WTC11 (cell line): Measurements from ENCODE around the gene ARHGAP6.

ENCODE experiments used
- ATF2 ChIP-seq: sonication (generic); formaldehyde crosslinking; IDR thresholded peaks from 2 replicates; pipeline ENCODE4 v1.8.1; 2022; ENCODE audit warnings: low read depth, missing genetic modification reagents, borderline replicate concordance
- CTCF ChIP-seq: fragments of 200-600 bp; IDR thresholded peaks from 2 replicates; pipeline ENCODE4 v1.8.0; 2022; ENCODE audit warnings: antibody characterized with exemption
- E2F1 ChIP-seq: sonication (generic); formaldehyde crosslinking; IDR thresholded peaks from 2 replicates; pipeline ENCODE4 v1.8.0; 2022; ENCODE audit warnings: mild to moderate bottlenecking, missing genetic modification reagents
- MAX ChIP-seq: sonication (generic); formaldehyde crosslinking; IDR thresholded peaks from 2 replicates; pipeline ENCODE4 v1.8.0; 2022; ENCODE audit warnings: mild to moderate bottlenecking, missing genetic modification reagents
- MLX ChIP-seq: sonication (generic); formaldehyde crosslinking; IDR thresholded peaks from 2 replicates; pipeline ENCODE4 v1.8.1; 2023; ENCODE audit warnings: mild to moderate bottlenecking, missing genetic modification reagents, moderate library complexity
- NFYB ChIP-seq: sonication (generic); formaldehyde crosslinking; conservative IDR thresholded peaks from 2 replicates; pipeline ENCODE4 v1.8.0; 2022; ENCODE audit warnings: low read depth, missing genetic modification reagents
- NR3C1 ChIP-seq: sonication (generic); formaldehyde crosslinking; conservative IDR thresholded peaks from 2 replicates; pipeline ENCODE4 v1.8.1; 2023; ENCODE audit warnings: low read depth, mild to moderate bottlenecking, missing genetic modification reagents
- PRDM15 ChIP-seq: sonication (generic); formaldehyde crosslinking; IDR thresholded peaks from 2 replicates; pipeline ENCODE4 v1.8.0; 2022; ENCODE audit warnings: missing genetic modification reagents
- SP1 ChIP-seq: sonication (generic); formaldehyde crosslinking; conservative IDR thresholded peaks from 2 replicates; pipeline ENCODE4 v1.8.1; 2022; ENCODE audit warnings: missing genetic modification reagents
- TCF7 ChIP-seq: sonication (generic); formaldehyde crosslinking; IDR thresholded peaks from 2 replicates; pipeline ENCODE4 v1.8.0; 2022; ENCODE audit warnings: mild to moderate bottlenecking, low read depth, missing genetic modification reagents, moderate library complexity
- USF2 ChIP-seq: sonication (generic); formaldehyde crosslinking; IDR thresholded peaks from 2 replicates; pipeline ENCODE4 v1.8.1; 2023; ENCODE audit warnings: mild to moderate bottlenecking, missing genetic modification reagents, moderate library complexity
- ZBTB21 ChIP-seq: sonication (generic); formaldehyde crosslinking; IDR thresholded peaks from 2 replicates; pipeline ENCODE4 v1.8.1; 2023; ENCODE audit warnings: mild to moderate bottlenecking, missing genetic modification reagents, borderline replicate concordance
- ZNF232 ChIP-seq: sonication (generic); formaldehyde crosslinking; IDR thresholded peaks from 2 replicates; pipeline ENCODE4 v1.8.0; 2022; ENCODE audit warnings: mild to moderate bottlenecking, missing genetic modification reagents

GRCh38 chrX:11422525-11422857 is 243.2 kb downstream of the ARHGAP6 start:
- no peak for TF ChIP-seq CTCF
- no peak for TF ChIP-seq ZNF232 (CRISPR knock-in tag)
- no peak for TF ChIP-seq SP1 (CRISPR knock-in tag)
- no peak for TF ChIP-seq NFYB (CRISPR knock-in tag)
- no peak for TF ChIP-seq TCF7
- no peak for TF ChIP-seq PRDM15 (CRISPR knock-in tag)
- TF ChIP-seq MLX (CRISPR knock-in tag) = no peak
- no peak for TF ChIP-seq NR3C1 (CRISPR knock-in tag)
- no peak for TF ChIP-seq ATF2 (CRISPR knock-in tag)
- TF ChIP-seq USF2 = no peak
- TF ChIP-seq E2F1 (CRISPR knock-in tag) = no peak
- no peak for TF ChIP-seq ZBTB21 (CRISPR knock-in tag)
- no peak for TF ChIP-seq MAX (CRISPR knock-in tag)
